ENCODE results near the gene XCR1. TPM values are rescaled to one million over a fixed set of nuclear protein-coding genes. Genes with fewer than 3 reads are reported as not detected.

Gene XCR1
- total and polyA plus RNA-seq, 2 donors (not counting 3 experiments of a cell fraction or from before 2014, with no cell fraction given), result not detected

GRCh38 chr3:46070595-46071093 lies 43.4 kb upstream of the XCR1 start:
- intact Hi-C loops (cut with micrococcal nuclease), result no loop called here
- Histone ChIP-seq H4K20me1 (replicated peaks; ENCODE audit: control insufficient read depth, extremely low read depth, insufficient read depth, low read length) (no peaks in the 10 kb centered on the region), H3K4me2 (ENCODE audit: insufficient read depth, low read length) (no peak overlapping the region), H3K79me2 (ENCODE audit: control insufficient read depth, insufficient read depth, low read length) (no peaks in the 10 kb centered on the region), H3K4me3 (replicated peaks in 1 of 3; ENCODE audit: insufficient read depth in 1 of 3, low read depth in 1 of 3, low read length in 3 of 3) (no peak overlapping the region), H3K27me3 (ENCODE audit: control insufficient read depth in 2 of 2, insufficient read depth in 2 of 2, low read length in 2 of 2) (peaks cover under 1 to 18% of the 10 kb centered on the region in 2 experiments), H3K9ac (replicated peaks; ENCODE audit: extremely low read depth, insufficient read depth, low read length) (no peak overlapping the region), H2AFZ (ENCODE audit: low read depth, low read length) (no peak overlapping the region), H3K9me1 (replicated peaks; ENCODE audit: control insufficient read depth, extremely low read depth, insufficient read depth, low read length) (no peaks in the 10 kb centered on the region), H3K36me3 (ENCODE audit: control insufficient read depth in 2 of 2, extremely low read depth in 1 of 2, insufficient read depth in 2 of 2, low read length in 2 of 2) (no peaks in the 10 kb centered on the region), H3K27ac (ENCODE audit: insufficient read depth, low read depth, low read length) (no peak overlapping the region), H3K9me3 (replicated peaks; ENCODE audit: control insufficient read depth, insufficient read depth, low read length) (no peaks in the 10 kb centered on the region), H3K4me1 (ENCODE audit: control insufficient read depth, extremely low read depth, insufficient read depth, low read length) (no peaks in the 10 kb centered on the region)
- TF ChIP-seq CTCF (IDR thresholded peaks at IDR 0.05; ENCODE audit: extremely low read depth in 1 of 2, insufficient read depth in 1 of 2, low read depth in 1 of 2, low read length in 2 of 2), result no peak
- TF ChIP-seq JUN (IDR thresholded peaks at IDR 0.05; ENCODE audit: borderline replicate concordance, insufficient read depth, insufficient read length, low read depth), result no peak
- TF ChIP-seq FOS (IDR thresholded peaks at IDR 0.05; ENCODE audit: borderline replicate concordance, insufficient read depth, low read length), result no peak
- no peak for TF ChIP-seq POLR2A (IDR thresholded peaks at IDR 0.05; ENCODE audit: low read depth, low read length)
- TF ChIP-seq POLR2AphosphoS5 (IDR thresholded peaks at IDR 0.05; ENCODE audit: insufficient read depth, low read depth, low read length), result no peak
- no peak for TF ChIP-seq MAX (IDR thresholded peaks at IDR 0.05; ENCODE audit: insufficient read depth, insufficient read length)
- TF ChIP-seq GATA2 (IDR thresholded peaks at IDR 0.05; ENCODE audit: insufficient read depth, insufficient read length, low read depth, low read length), result no peak
- CTCF ChIA-PET, result no interaction called here
- BruUV-seq (replicated peaks), result no TSS peak
- FAIRE-seq (no peak), DNase-seq (ENCODE audit: low read depth, low spot score) (no peak)
- POLR2A ChIA-PET, result no interaction called here
- dilution Hi-C loops (cut with MboI; ENCODE audit: extremely low pct_ligation_motif_present, low sequenced_read_pairs), result no loop called here
